GM12872 (cell line): ENCODE data around the gene IGF2.

Source experiments
- CTCF ChIP-seq: IDR thresholded peaks from 3 replicates; pipeline ENCODE4 v1.5.1; 2011; ENCODE audit warnings: low read depth, mild to moderate bottlenecking, low read length, moderate library complexity; ENCODE audit not compliant: insufficient read depth

Gene IGF2

DNA sequence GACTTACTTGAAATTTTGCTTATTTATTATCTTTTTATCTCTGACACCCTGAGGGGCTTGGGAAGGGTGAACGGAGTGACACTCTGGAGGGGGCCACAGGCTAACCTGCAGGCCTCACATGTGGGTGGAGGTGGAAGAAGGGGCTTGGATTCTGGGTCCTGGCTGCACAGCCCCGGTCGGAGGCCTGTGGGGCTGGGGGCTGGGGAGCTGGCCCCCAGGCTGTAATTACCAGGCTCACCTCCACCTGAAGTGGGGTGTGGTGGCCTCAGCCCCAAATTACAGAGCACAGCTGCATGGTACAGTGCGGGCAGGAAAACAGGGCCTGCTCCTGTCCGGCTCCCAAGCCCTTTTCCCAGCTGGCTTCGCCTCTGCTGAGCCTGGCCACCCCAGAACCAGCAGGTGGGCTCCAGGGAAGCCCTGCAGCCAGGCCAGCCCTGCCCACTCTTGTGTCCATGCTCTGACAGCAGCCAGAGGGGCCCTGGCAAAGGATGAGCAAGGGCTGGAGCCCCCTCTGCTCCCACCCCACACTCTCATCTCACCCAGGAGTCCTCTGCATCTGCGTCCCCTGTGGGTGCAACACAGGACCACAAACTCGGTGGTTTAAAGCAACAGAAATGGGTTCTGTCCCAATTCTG is 48.0 kb downstream of the IGF2 start:
- no peak for TF ChIP-seq CTCF

- no peak for TF ChIP-seq CTCF
These were observed 48.7 kb downstream of the IGF2 start for GRCh38 chr11:2090172-2091111.

- no peak for TF ChIP-seq CTCF
These were observed 49.5 kb downstream of the IGF2 start for GRCh38 chr11:2089536-2090165.

- 0 out of 3 replicates have a peak, but pooled peaks have one; percentile 17 for TF ChIP-seq CTCF
These were observed 50.2 kb downstream of the IGF2 start for GRCh38 chr11:2088746-2089535.

- TF ChIP-seq CTCF: no peak
These were observed 50.9 kb downstream of the IGF2 start for GRCh38 chr11:2088284-2088683.

DNA sequence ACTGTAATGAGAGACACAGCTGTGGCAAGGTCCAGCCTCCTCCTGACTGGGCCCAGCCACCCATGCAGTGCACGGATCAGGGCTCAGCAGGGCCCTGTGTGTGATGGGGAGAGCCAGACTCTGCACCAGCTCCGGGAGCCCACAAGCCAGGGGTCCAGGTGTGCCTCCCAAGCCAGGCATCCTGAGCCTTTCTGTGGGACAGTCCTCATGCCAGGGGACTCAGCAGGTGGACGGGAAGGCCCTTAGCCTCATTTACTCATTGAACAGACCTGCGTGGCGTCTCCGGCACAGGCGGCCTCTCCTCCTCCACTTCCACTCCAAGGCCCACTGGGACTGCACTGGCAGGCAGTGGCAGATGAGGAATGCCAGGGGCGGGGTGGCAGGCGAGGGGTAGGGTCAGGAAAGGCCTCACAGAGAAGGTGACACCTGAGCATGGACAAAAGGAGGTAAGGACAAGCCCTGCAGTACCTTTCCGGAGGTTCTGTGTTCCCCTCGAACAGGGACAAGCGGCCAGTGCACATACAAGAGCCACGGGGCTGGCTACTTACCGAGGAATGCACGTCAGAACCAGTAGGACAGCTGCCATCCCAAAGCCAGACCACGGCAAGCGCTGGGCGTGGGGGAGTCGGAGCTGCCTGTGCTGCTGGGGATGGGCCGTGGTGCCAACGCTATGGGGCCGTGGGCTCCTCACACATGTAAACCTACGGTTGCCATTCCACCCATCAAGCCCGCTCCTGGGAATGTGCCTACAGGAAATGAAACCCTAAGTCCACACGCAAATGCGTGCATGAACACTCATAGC is 52.7 kb downstream of the IGF2 start:
- no peak for TF ChIP-seq CTCF
